SW 1271 (cell line): ENCODE results near the gene WNT9B.
"Not testable (repeated sequence)": the region's sequence is repeated elsewhere in the genome, so short reads cannot be mapped to it uniquely, and the experiment has no call there.

Source experiments
- DNase-seq, 2 experiments: peaks; one replicate each; lab custom pipeline; 2025; lab: John Stamatoyannopoulos, UW

WNT9B gene

DNA sequence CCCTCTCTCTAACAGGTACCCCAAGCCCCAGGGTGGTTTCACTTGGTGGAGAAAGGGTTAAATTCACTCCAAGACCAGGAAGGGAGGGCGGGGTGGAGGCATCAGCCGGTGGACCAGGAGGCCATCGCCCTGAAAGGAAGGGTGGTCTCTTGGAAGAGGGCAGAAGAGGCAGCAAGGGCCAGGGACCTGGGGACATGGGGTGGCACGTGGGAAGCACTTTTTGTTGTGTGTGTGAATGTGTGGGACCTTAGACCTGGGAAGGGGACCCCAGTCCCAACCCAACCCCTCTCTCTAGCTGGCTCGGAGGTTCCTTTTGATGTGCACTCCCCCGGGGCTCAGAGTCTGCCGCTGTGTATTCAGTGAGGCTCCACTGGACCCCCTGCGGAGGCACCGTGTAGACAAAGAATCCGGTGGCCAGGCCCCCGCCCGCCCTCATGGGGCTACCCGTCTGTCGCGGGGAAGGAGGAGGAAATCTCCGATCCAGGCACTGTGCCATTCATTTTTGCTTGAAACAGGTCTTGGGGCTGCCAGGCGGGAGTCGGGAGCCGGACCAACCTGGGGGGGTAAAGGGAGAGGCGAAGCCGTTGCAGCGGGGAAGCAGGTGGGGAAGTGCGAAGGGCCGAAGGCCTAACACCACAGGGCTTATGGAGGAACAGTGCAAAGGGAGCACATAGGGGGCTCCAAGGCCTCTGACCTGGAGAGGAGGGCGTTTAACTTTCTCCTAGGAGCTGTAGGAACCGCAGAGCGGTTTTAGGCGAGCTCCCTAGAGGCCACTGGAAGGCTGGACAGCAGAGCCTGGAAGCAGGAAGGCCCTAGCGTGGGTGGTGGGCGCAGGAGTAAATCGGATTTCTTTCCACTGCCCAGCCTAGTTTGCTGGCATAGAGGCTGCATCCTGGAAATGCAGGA lies 29.6 kb upstream of the WNT9B start:
- no peak for DNase-seq

DNA sequence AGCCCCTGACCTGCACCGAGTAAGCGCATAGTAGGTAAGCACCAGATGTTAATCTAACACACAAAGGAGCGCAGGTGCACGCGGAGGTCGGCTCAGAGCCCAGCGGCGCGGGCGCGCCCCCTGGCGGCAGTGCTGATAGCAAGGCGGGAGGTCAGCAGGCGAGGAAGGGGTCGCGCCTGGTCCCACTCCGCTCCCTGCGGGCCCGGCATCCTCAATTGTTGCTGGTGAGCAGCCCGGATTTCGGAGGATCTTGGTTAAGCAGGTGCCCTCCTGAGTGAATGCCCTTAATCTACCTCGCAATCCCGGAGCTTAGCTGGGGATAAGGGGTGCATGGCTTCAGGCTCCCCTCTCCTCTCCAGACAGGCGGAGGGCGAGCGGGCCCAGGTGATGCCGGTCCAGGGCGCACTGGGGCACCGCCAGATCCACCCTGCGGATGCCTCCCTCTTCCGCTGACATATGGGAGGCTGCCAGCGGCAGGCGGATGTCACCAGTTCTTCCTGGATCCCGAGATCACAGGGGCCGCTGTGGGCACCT lies 28.9 kb upstream of the WNT9B start:
- no peak for DNase-seq

DNA sequence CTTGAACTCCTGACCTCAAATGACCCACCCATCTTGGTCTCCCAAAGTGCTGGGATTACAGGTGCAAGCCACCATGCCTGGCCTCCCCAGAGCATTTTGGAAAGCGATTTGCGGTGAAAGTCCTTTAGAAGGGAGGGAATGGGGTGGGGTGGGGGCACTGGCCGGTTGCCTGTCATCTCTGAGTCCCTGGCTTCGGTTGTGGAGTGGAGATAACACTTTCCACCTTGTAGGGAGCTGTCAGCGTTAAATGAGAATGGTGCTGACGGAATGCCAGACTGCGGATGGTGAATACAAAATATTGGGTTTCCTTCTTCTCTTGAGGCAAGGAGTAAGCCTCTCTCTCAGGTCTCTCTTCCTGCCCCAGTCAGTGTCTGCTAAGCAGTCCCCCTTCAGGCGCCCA lies 27.7 kb upstream of the WNT9B start:
- DNase-seq: no peak

DNA sequence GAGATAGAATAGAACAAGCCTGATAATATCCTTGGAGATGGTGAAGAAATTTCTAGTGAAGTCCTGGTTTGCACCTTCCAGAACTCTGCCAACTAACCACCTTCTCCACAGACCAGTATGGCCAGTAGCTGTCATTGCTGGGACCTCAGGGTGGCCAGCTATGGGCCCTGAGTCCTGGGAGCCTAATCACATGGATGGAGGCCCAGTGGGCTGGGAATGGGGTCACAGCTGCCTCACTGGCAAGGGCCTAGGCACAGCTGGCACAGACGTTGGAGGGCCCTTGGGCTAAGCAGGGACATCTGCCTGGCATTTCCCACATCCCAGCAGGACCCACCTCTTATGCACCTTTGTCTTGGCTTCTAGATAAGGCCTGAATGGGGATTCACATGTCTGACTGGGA lies 25.3 kb upstream of the WNT9B start:
- DNase-seq: no peak

DNA sequence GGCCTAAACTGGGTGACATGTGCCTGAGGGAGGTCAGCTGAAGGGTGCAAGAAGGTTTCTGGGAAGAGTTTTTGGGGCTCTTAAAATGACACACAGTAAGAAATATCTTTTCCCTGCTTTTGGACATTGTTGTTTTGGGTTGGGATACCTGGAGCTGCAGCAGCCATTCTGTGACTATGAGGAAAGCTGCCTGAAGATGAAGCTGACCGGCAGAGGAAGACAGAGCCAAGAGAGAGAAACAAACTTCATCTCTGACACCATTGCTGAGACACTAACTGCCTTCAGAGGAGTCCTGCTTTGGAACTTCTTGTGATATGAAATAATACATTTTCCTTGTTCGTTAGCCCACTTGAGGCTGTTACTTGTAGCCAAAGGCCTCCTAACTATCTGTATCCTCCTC lies 24.1 kb upstream of the WNT9B start:
- DNase-seq: no peak

DNA sequence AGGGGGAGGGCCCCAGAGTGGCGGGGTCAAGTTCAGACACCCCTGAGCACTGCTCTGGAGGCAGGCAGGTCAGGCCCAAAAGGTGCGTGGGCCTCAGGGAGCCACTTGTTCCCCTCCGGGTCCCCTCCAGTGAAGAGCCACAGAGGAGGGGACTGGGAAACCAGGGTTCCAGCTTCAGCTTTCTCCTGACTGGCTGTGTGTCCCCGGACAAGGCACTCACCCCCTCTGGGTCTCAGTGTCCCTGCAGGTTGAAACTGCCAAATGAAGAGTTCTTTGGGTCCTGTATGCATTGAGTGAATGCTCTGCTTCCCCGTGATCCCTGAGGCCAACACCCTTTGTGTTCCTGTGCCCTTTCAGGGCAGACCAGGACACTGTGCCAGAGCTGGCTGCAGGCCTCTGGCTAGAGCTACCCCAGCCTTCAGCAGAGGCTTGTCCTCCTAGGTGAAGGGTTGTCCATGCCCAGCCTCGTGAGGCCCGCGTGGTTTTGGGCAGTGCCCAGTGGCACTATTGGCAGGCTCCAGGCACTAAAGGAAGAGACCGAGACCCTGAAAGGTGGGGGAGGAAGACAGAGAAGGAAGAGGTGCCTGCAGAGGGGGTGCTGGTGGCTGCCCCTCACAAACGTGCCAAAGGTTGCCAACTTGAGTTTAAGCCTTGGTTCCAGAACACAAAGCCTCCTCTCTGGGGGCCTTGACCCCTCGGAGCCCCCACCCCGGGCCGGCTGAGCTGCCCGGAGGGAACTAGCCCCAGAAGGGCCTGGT lies 19.6 kb upstream of the WNT9B start:
- DNase-seq: no peak

DNA sequence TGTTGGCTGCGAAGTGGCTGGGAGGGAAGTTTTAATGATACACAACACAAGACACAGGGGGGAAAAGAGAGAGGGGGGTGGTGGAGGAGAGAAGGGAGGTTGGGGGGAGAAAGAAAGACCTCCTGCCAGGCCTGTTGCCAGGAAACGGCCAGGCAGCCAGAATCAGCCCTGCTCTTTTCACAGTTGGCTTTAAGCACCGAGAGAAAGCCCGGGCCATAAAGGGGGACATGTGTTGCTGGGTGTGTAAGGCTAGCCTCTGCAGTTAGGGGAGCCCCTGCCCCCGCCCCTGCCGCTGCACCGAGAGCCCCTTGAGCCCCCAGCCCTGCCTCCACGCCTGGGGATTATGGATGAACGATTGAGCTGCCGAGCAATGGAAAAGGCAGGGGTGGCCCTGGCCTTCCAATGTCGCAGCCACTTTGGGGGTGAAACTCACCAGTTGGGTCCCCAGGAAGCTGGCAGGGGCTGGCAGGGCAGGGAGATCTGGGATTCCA lies 19.0 kb upstream of the WNT9B start:
- no peak for DNase-seq

DNA sequence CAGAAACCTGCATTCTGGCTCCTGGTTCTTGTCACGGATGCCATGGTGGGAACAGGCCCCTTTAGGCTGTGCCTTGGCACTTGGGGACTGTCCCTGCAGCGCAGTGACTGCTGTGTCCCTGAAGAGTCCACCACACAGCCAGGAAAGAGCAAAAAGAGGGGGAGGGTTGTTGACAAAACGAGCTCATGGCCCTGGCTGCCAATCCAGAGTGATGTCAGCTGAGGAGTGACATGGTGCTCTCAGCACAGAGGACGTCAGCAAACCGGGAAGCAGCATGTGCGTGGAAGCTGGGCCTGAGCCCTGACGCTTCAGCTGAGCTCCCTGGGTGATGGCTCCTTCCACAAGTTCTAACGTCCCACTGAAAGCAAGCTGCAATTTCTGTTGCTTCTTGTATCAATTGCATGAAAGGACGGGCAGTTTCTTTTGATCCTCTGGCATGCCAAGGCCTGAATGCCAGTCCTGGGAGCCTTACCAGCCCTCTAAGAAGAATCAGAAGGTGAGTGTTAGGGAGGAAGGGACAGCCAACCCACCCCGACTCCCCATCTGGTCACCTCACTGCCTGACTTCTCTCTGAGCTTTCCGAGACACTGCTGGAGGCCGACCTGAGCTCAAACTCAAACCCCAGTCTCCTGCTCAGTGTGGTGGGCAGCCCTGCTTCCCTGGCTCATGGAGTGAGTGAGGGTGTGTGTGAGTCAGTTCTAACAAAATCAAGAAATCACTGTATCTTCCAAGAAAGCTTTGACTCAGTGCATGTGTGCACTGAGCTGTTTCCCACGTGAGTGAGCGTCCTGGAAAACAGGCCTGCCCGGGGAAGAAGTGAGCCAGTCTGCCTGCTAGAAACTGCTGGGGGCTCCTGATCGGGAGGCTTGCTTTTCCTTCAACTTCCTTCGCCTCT lies 18.2 kb upstream of the WNT9B start:
- no peak for DNase-seq

DNA sequence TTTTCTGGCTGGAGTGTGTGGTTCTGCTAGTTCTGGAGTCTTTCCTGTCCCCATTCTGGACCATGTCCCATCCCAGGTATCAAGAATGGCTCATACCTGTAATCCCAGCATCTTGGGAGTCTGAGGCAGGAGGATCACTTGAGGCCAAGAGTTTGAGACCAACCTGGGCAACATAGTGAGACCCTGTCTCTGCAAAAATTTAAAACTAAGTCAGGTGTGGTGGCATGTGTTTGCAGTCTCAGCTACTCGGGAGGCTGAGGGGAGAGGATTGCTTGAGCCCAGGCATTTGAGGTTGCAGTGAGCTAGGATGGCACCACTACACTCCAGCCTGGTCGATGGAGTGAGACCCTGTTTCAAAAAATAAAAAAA lies 17.6 kb upstream of the WNT9B start:
- no peak for DNase-seq

DNA sequence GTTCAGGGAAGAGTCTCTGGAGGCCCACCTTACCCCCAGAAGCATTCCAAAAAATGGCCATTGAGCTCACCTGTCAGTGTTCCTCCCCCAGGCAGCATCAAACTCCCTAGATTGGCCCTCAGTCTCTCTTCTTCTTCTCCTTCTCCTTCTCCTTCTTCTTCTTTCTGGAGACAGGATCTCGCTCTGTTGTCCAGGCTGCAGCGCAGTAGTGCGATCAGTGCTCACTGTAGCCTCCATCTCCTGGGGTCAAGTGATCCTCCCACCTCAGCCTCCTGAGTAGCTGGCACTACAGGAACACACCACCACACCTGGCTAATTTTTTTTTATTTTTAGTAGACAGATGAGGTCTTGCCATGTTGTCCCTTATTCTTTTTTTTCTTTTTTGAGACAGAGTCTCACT lies 16.5 kb upstream of the WNT9B start:
- DNase-seq: no peak

DNA sequence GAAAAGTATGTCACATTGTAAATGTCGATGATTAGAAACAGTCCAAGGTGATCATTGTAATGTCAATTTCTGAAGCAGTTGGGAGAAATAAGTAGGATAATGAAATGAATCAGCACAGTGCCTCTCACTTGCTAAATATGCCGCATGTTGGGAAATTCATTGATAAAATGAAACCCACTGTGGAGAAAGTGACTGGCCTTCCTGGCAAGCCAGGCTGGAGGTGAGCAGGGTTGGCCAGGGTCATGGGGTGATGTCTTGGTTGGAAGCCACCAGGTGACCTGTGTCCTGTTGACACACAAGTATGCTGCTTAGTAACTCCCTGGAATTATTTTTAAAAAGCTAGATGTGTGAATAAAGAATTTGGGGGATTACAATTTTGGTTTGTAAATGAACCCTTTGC lies 14.9 kb upstream of the WNT9B start:
- DNase-seq: no peak

DNA sequence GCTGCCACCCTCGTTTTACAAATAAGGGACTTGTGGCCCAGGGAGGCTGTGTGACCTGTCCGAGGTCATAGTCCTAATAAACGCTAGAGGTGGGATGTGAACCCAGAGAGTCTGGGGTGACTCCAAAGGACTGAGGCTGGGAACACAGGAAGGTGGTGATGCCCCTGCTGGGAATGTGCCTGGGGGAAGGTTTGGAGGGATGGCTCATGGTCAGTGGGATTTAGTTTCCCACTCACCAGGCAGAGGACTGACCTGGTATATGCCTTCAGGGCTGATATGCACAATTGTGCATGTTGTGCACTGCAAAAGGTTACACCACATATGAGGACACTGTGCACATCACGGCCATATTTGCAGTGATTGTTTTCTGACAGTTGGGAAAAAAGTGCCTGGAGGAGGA lies 13.9 kb upstream of the WNT9B start:
- no peak for DNase-seq

DNA sequence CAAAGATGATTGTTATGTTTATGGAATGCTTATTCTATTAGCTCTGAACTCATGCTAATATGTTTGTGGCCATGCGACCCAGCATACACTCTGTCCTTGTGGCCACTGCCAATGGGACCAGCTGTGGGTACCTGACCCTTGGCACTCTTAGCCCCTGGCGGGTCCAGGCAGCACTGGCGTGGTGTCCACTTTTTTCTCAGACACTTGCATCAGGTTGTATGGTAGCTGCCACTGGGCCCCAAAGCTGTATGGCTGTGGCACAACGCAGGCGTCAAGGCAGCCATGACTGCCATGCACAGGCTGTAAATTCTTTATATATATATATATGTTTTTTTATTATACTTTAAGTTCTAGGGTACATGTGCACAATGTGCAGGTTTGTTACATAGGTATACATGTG lies 12.2 kb upstream of the WNT9B start:
- no peak for DNase-seq

DNA sequence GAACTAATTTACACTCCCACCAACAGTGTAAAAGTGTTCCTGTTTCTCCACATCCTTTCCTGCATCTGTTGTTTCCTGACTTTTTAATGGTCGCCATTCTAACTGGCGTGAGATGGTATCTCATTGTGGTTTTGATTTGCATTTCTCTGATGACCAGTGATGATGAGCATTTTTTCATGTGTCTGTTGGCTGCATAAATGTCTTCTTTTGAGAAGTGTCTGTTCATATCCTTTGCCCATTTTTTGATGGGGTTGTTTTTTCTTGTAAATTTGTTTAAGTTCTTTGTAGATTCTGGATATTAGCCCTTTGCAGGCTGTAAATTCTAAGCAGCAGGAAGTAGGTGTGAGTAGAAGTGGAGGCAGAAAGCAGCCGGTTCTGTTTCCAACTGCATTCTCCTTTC lies 10.8 kb upstream of the WNT9B start:
- not testable (repeated sequence) for DNase-seq

DNA sequence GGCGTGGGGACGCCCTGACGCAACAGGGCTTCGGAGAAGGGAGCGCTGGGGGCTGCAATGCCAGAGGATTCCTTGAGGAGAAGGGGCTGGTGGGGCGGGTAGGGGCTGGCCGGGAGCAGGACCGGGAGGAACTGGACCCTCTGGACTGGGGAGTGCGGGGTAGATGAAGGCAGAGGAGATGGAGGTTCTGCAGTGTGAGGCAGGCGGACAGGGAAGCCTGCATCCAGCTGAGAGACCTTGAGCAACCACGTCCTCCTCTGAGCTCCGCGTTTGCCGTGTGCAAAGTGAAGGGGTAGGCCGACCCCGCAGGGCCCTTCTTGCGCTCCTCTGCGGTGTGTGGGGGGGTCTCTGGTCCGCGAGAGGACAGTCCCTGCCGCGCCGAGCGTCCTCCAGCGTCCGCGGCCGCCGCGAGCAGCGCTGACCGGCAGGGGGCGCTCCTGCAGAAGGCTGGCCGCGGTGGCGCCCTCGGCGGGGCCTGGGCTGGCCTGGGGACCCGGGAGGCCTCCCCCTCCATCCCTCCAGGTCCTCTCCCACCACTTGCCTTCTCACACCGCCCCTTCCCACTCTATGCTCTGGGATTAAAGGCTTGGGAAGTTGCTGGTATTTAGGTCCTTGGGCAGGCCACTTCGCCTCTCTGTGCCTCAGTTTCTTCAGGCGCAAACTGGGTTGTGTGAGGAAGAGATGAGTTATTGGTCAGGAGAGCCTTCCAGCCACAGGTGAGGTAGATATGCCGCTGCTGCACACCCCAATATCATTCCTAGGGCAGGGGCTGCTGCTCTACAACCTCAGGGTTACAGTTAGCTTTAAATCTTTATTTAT lies 9.6 kb upstream of the WNT9B start:
- DNase-seq: no peak

DNA sequence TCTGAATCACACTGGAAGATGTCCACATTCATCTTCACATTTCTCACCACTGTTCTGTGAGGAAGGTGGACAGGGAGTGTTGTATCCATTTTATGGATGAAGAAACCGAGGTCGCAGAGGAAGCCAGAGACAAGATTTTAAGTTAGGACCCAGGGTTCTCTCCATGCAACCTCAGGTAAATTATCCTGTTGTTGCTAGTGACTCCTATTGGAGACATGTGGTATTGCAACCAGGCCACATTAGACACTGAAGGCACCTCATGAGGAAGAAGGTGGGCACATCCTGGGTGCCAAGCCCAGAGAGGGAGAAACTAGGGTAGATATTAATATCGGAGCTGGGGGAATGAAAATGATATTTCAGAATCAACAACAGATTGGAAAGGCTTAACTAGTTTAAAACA lies 8.5 kb upstream of the WNT9B start:
- DNase-seq: no peak

DNA sequence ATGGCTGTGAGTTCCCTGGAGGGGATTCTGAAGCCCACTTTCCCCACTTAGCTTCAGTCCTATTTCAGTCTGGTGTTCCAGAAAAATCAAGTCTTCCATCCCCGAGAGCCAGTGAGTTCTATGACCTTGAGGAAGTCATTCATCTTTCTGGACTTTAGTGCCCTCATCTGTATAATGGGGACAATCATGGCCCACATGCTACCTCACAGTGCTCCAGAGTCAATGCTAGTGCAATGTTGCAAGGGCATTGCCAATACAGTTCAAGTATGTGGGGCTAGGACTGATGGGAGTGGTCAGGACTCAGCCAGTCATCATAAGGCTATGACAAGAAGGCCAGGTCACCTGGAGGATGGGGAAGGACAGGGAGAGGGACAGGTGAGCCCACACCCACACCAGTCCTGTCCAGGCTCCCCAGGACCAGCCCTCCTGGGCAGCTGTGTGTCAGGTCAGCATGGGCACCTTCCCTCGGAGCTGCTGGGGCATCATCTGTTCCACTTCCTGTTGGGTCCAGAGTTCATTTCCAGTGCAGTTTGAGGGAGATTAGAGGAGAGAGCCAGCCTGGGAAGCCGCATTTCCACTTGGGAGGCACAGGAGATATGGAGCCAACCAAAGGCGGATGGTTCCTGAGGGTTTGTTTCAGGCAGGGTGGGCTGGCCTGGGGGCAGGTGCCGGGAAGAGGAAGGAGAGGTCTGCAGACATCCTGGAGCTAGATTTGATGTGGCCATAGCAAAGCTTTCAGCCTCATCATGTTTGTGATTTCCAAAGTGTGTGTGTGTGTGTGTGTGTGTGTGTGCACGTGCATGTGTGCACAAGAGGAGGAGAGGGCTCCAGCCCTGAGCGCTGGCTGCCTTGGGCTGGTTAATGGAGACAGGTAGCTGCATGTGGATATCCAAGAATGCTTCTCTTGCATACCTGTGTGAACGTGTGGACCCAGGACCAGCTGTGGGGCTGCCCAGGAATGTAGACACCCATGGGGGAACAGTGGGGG lies 3.9 kb upstream of the WNT9B start:
- no peak for DNase-seq

DNA sequence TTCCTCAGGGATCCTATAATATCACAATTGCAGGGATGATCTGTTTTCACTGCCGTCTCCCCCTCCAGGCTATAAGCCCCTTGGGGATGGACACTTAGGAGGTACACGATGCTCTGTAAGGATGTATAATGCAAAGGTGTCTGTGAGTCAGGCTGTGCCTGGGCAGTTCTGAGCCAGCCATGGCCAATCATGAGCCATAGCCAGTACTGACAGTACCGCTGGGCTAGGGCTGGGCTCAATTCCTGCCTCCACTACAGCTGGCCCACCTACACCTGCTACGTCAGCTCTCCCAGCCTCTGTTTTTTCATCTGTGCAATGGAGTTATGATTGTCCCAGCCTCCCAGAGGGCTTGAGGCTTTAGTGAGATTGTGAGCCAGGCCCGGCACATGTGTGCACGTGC lies 2.8 kb upstream of the WNT9B start:
- no peak for DNase-seq

DNA sequence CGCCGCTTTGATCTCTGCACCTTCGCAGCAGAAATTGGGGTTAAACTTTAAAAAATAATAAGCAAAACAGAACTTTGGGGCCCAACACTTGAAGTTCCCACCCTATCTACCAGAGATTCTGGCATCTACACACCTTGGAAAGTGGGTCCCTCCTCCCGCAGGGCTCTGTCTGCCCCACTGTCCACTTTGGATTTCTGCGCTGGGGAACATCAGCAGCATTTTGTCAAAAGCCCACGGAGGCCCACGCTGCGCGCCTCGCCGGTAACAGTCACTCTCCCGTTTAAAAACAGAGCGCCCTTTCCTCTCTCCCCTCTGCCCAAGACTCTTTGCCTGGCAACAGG lies 725 bp upstream of the WNT9B start:
- no peak for DNase-seq

DNA sequence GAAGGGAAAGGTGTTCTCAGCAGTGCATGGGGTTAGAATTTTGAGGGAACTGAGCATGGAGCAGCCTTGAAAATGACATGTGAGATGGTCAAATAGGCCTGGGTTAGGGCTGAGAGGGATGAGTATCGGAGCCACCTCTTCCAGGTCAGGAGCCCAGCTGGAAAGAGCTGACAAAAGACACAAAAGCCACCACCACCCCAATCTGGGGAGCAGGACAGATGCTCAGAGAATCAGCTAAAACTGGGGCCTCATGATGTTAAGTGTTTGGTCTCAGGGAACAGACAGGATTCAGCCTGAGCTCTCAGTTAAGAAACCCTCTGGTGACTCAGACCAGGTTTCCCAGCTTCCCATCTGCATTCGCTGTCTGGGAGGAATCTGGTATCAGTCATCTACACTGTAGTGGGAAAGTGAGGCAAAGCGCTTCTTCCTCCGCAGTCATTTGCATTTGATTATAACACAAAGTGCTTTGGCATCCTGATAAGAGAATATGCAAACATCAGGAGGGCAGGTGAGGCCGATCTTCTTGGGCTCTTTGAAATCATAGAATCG lies 2.6 kb downstream of the WNT9B start:
- DNase-seq: no peak
